Neural cell (in vitro differentiated cells): ENCODE measurements around the gene COQ7. TPM values are rescaled to one million over a fixed set of nuclear protein-coding genes. Genes with fewer than 3 reads are reported as not detected.

ENCODE experiments used
- H2AFZ ChIP-seq: fragments of 200-600, 300-800 bp; sonication (generic), shearing (Covaris generic); 2 replicates; pipeline ENCODE4 v1.6.0; 2014; ENCODE audit warnings: low read depth, mild to moderate bottlenecking, antibody characterized with exemption, low read length, moderate library complexity
- H3F3A ChIP-seq: fragments of 200-600 bp; shearing (Covaris generic); 2 replicates; pipeline ENCODE4 v1.6.1; 2016; ENCODE audit warnings: mild to moderate bottlenecking, moderate library complexity, mixed read lengths, antibody characterized with exemption, low read length; ENCODE audit not compliant: insufficient read depth, poor library complexity, severe bottlenecking
- H3K27ac ChIP-seq: fragments of 200-600, 300-800 bp; sonication (generic), shearing (Covaris generic); 2 replicates; pipeline ENCODE4 v1.5.1; 2014; ENCODE audit warnings: mild to moderate bottlenecking, low read length, moderate library complexity
- H3K27me3 ChIP-seq: fragments of 300-800, 200-600 bp; sonication (generic), shearing (Covaris generic); 2 replicates; pipeline ENCODE4 v1.6.0; 2014; ENCODE audit warnings: mild to moderate bottlenecking, low read depth, low read length, moderate library complexity; ENCODE audit not compliant: insufficient read depth
- H3K36me3 ChIP-seq: fragments of 300-800, 200-600 bp; sonication (generic), shearing (Covaris generic); 2 replicates; pipeline ENCODE4 v1.5.1; 2014; ENCODE audit warnings: mild to moderate bottlenecking, antibody characterized with exemption, low read length, moderate library complexity; ENCODE audit not compliant: insufficient read depth
- H3K4me2 ChIP-seq: fragments of 300-800, 200-600 bp; sonication (generic), shearing (Covaris generic); 2 replicates; pipeline ENCODE4 v1.6.0; 2014; ENCODE audit warnings: mild to moderate bottlenecking, low read length
- H3K4me3 ChIP-seq: fragments of 300-800, 200-600 bp; sonication (generic), shearing (Covaris generic); 2 replicates; pipeline ENCODE4 v1.5.1; 2014; ENCODE audit warnings: mild to moderate bottlenecking, low read length, moderate library complexity
- H3K79me2 ChIP-seq: fragments of 200-600 bp; shearing (Covaris generic); replicated peaks from 2 replicates; pipeline ENCODE4 v1.6.0; 2014; ENCODE audit warnings: mild to moderate bottlenecking, low read length, moderate library complexity; ENCODE audit not compliant: insufficient read depth
- H3K9ac ChIP-seq: fragments of 300-800, 200-600 bp; sonication (generic), shearing (Covaris generic); 2 replicates; pipeline ENCODE4 v1.6.1; 2016; ENCODE audit warnings: mild to moderate bottlenecking, low read length, mixed read lengths
- H3K9me2 ChIP-seq: fragments of 200-600 bp; shearing (Covaris generic); 2 replicates; pipeline ENCODE4 v1.6.1; 2016; ENCODE audit warnings: mild to moderate bottlenecking, low read length, mixed read lengths; ENCODE audit not compliant: insufficient read depth
- H3K9me3 ChIP-seq: fragments of 200-600, 300-800 bp; sonication (generic), shearing (Covaris generic); 2 replicates; pipeline ENCODE4 v1.6.1; 2016; ENCODE audit warnings: mild to moderate bottlenecking, mixed run types, low read length, moderate library complexity, mixed read lengths
- H4K20me1 ChIP-seq: fragments of 200-600 bp; shearing (Covaris generic); 2 replicates; pipeline ENCODE4 v1.6.1; 2016; ENCODE audit warnings: mild to moderate bottlenecking, mixed run types; ENCODE audit not compliant: insufficient read depth
- EP300 ChIP-seq: fragments of 450-650 bp; conservative IDR thresholded peaks from 2 replicates; pipeline ENCODE4 v1.6.1; 2014; ENCODE audit warnings: antibody characterized with exemption, mild to moderate bottlenecking, moderate library complexity; ENCODE audit not compliant: poor library complexity, severe bottlenecking
- EZH2 ChIP-seq: fragments of 200-600, 300-800 bp; shearing (Covaris generic), sonication (generic); IDR thresholded peaks from 2 replicates; pipeline ENCODE4 v1.6.1; 2014; ENCODE audit warnings: antibody characterized with exemption, low read length, borderline replicate concordance, mild to moderate bottlenecking; ENCODE audit not compliant: insufficient read depth, poor library complexity, severe bottlenecking
- MXI1 ChIP-seq: fragments of 450-650 bp; conservative IDR thresholded peaks from 2 replicates; pipeline ENCODE4 v1.6.1; 2014; ENCODE audit warnings: antibody characterized with exemption, mild to moderate bottlenecking; ENCODE audit not compliant: poor library complexity, severe bottlenecking
- POLR2AphosphoS5 ChIP-seq: IDR thresholded peaks from 2 replicates; pipeline ENCODE4 v1.6.1; 2012
- RAD21 ChIP-seq: fragments of 450-650 bp; conservative IDR thresholded peaks from 2 replicates; pipeline ENCODE4 v1.6.1; 2014; ENCODE audit warnings: antibody characterized with exemption, mild to moderate bottlenecking, moderate library complexity
- SMC3 ChIP-seq: fragments of 450-650 bp; conservative IDR thresholded peaks from 2 replicates; pipeline ENCODE4 v1.6.1; 2014; ENCODE audit warnings: antibody characterized with exemption, mild to moderate bottlenecking, moderate library complexity; ENCODE audit not compliant: poor library complexity
- TAF1 ChIP-seq: IDR thresholded peaks from 2 replicates; pipeline ENCODE4 v1.6.1; 2012; ENCODE audit warnings: low read depth
- polyA plus RNA-seq: library from polyadenylated mRNA; depleted of rRNA; stranded (reverse); fragments of >200 nt; gene quantifications from 2 replicates; pipeline ENCODE4 v1.2.3, GENCODE V29; 2014
- TF ChIP-seq, protein P1 (sequence below): fragments of 450-650 bp; IDR thresholded peaks from 2 replicates; pipeline ENCODE4 v1.5.1; 2014; ENCODE audit warnings: antibody characterized with exemption, mild to moderate bottlenecking, moderate library complexity; ENCODE audit not compliant: poor library complexity, severe bottlenecking
- TF ChIP-seq, protein P2 (sequence below): IDR thresholded peaks from 2 replicates; pipeline ENCODE4 v1.6.1; 2012; ENCODE audit warnings: borderline replicate concordance

COQ7 gene
- polyA plus RNA-seq, 1 donor from 2014 or later, result 38.5 TPM

GRCh38 chr16:19086322-19087199, 19.1 kb downstream of the COQ7 start:
- no peaks in the 10 kb centered on the region for H3K79me2 ChIP-seq
- no peaks in the 10 kb centered on the region for H3F3A ChIP-seq
- no peaks in the 10 kb centered on the region for H3K9me3 ChIP-seq
- H3K4me2 ChIP-seq, result peak overlapping the region; percentile 62
- peak overlapping the region; percentile 45 for H2AFZ ChIP-seq
- no peak overlapping the region for H3K27ac ChIP-seq
- H3K4me3 ChIP-seq, result peak overlapping the region; percentile 63
- H3K36me3 ChIP-seq, result no peaks in the 10 kb centered on the region
- H3K27me3 ChIP-seq, result no peaks in the 10 kb centered on the region
- no peaks in the 10 kb centered on the region for H3K9me2 ChIP-seq
- H3K9ac ChIP-seq, result peak overlapping the region; percentile 40
- TF ChIP-seq RAD21 (peak; percentile 95), EZH2 (no peak), POLR2AphosphoS5 (no peak), TAF1 (no peak), EP300 (no peak), SMC3 (peak; percentile 95), MXI1 (no peak)
- TF ChIP-seq, protein P1, sequence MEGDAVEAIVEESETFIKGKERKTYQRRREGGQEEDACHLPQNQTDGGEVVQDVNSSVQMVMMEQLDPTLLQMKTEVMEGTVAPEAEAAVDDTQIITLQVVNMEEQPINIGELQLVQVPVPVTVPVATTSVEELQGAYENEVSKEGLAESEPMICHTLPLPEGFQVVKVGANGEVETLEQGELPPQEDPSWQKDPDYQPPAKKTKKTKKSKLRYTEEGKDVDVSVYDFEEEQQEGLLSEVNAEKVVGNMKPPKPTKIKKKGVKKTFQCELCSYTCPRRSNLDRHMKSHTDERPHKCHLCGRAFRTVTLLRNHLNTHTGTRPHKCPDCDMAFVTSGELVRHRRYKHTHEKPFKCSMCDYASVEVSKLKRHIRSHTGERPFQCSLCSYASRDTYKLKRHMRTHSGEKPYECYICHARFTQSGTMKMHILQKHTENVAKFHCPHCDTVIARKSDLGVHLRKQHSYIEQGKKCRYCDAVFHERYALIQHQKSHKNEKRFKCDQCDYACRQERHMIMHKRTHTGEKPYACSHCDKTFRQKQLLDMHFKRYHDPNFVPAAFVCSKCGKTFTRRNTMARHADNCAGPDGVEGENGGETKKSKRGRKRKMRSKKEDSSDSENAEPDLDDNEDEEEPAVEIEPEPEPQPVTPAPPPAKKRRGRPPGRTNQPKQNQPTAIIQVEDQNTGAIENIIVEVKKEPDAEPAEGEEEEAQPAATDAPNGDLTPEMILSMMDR, result peak; percentile 96
- TF ChIP-seq, protein P2, sequence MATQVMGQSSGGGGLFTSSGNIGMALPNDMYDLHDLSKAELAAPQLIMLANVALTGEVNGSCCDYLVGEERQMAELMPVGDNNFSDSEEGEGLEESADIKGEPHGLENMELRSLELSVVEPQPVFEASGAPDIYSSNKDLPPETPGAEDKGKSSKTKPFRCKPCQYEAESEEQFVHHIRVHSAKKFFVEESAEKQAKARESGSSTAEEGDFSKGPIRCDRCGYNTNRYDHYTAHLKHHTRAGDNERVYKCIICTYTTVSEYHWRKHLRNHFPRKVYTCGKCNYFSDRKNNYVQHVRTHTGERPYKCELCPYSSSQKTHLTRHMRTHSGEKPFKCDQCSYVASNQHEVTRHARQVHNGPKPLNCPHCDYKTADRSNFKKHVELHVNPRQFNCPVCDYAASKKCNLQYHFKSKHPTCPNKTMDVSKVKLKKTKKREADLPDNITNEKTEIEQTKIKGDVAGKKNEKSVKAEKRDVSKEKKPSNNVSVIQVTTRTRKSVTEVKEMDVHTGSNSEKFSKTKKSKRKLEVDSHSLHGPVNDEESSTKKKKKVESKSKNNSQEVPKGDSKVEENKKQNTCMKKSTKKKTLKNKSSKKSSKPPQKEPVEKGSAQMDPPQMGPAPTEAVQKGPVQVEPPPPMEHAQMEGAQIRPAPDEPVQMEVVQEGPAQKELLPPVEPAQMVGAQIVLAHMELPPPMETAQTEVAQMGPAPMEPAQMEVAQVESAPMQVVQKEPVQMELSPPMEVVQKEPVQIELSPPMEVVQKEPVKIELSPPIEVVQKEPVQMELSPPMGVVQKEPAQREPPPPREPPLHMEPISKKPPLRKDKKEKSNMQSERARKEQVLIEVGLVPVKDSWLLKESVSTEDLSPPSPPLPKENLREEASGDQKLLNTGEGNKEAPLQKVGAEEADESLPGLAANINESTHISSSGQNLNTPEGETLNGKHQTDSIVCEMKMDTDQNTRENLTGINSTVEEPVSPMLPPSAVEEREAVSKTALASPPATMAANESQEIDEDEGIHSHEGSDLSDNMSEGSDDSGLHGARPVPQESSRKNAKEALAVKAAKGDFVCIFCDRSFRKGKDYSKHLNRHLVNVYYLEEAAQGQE, result no peak
- no peaks in the 10 kb centered on the region for H4K20me1 ChIP-seq

GRCh38 chr16:19088341-19088916, 21.0 kb downstream of the COQ7 start:
- Histone ChIP-seq H3K27ac (no peak overlapping the region), H3K9me2 (no peaks in the 10 kb centered on the region), H2AFZ (no peak overlapping the region), H4K20me1 (no peaks in the 10 kb centered on the region), H3K4me2 (no peak overlapping the region), H3F3A (no peaks in the 10 kb centered on the region), H3K27me3 (no peaks in the 10 kb centered on the region), H3K9ac (no peak overlapping the region), H3K79me2 (no peaks in the 10 kb centered on the region), H3K9me3 (no peaks in the 10 kb centered on the region), H3K36me3 (no peaks in the 10 kb centered on the region), H3K4me3 (no peak overlapping the region)
- no peak for TF ChIP-seq EZH2
- no peak for TF ChIP-seq TAF1
- TF ChIP-seq EP300, result no peak
